ENCODE results near the gene CHDH.

DNA sequence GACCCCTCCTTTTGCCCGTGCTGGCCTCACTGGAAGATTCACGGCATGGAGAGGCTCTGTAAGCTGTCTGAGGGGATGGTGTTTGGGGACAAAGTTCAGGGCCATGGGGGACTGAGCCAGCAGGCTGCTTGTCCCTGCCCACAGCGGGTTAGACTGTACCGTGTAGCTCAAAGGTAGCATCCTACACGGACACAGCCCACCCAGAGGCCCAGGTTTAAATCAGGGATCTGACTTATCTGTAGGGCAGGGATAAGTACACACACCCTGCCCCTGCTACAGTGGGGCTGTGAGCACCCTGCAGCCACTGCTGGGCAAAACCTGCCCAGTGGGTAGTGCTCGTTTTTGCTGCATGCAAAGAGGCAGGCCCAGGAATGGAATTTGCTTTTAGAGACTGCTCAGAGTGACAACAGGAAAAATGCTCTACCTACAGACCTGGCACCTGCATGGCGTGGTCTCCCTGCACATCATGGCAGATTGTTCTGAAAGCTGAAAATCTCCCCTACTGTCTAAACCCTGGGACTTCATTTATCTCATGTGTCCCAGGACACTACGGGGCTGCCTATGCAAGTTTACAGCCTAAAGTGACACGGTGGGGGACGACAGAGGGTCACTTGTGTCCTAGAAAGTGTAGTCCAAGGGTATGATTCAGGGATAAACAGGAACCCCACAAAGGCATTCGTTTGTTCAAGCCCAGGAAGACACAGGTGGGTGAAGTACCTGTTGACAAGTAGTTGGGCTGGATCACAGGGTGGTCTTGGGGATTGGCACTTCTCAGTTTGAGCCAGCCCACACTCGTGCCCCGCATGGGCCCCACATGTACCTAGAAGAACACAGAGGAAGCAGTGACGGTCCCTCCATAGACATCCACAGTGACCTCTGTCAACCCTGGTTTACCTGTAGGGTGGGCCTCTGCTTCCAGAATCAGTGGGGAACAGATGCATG lies 27.7 kb downstream of the CHDH start:
- TF ChIP-seq, protein P1, sequence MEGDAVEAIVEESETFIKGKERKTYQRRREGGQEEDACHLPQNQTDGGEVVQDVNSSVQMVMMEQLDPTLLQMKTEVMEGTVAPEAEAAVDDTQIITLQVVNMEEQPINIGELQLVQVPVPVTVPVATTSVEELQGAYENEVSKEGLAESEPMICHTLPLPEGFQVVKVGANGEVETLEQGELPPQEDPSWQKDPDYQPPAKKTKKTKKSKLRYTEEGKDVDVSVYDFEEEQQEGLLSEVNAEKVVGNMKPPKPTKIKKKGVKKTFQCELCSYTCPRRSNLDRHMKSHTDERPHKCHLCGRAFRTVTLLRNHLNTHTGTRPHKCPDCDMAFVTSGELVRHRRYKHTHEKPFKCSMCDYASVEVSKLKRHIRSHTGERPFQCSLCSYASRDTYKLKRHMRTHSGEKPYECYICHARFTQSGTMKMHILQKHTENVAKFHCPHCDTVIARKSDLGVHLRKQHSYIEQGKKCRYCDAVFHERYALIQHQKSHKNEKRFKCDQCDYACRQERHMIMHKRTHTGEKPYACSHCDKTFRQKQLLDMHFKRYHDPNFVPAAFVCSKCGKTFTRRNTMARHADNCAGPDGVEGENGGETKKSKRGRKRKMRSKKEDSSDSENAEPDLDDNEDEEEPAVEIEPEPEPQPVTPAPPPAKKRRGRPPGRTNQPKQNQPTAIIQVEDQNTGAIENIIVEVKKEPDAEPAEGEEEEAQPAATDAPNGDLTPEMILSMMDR (IDR thresholded peaks at IDR 0.05), result no peak
- TF ChIP-seq POLR2AphosphoS5 (IDR thresholded peaks at IDR 0.05), result no peak
